CD4-positive, alpha-beta T cell (primary cell): ENCODE measurements around the gene AP4E1. TPM values are rescaled to one million over a fixed set of nuclear protein-coding genes. Genes with fewer than 3 reads are reported as not detected.

Experiments
- ATAC-seq: fragments of 200-7000 bp; cut with Tn5 transposase; one replicate; pipeline ENCODE4 v1.10.0; 2022; ENCODE audit warnings: mild to moderate bottlenecking; ENCODE audit not compliant: poor library complexity
- CTCF ChIA-PET: fragments of 350-600 bp; sonication (Branson Sonifier 250); formaldehyde crosslinking; loops from one replicate; lab custom pipeline; 2021; ENCODE audit warnings: antibody characterized with exemption, inconsistent platforms; lab: Charles Lee
- POLR2A ChIA-PET: fragments of 350-600 bp; sonication (Branson Sonifier 250); formaldehyde crosslinking; loops from one replicate; lab custom pipeline; 2021; ENCODE audit warnings: antibody characterized with exemption, inconsistent platforms; lab: Charles Lee
- DNase-seq, 14 experiments: peaks; one replicate each; pipeline ENCODE4 v3.0.0-alpha.2; 2013 to 2020; ENCODE audit warnings: mixed read lengths in 2 of 14
- H3K27ac ChIP-seq, 2 donors: one replicate each; pipeline versions ENCODE4 v1.5.1 to v1.7.0; 2013; ENCODE audit warnings: low read length in 2 of 2, low read depth in 1 of 2, mild to moderate bottlenecking in 1 of 2
- H3K27me3 ChIP-seq, 2 experiments: 1 replicate in 1 of 2; 2 replicates in 1 of 2; pipeline versions ENCODE4 v1.6.1 to v1.7.0; 2013; ENCODE audit warnings: low read length in 2 of 2, control low read depth in 1 of 2, mild to moderate bottlenecking in 1 of 2, moderate library complexity in 1 of 2; ENCODE audit not compliant: insufficient read depth in 2 of 2, control insufficient read depth in 1 of 2
- H3K36me3 ChIP-seq: one replicate; pipeline ENCODE4 v1.6.1; 2013; ENCODE audit warnings: low read length, control low read depth; ENCODE audit not compliant: insufficient read depth
- H3K4me1 ChIP-seq: one replicate; pipeline ENCODE4 v1.6.1; 2013; ENCODE audit warnings: low read length, control low read depth; ENCODE audit not compliant: insufficient read depth
- H3K4me3 ChIP-seq: one replicate; pipeline ENCODE4 v1.5.1; 2013; ENCODE audit warnings: mild to moderate bottlenecking, low read length, moderate library complexity
- H3K9me3 ChIP-seq, 2 experiments: 1 replicate in 1 of 2; 2 replicates in 1 of 2; pipeline versions ENCODE4 v1.6.1 to v1.7.0; 2013; ENCODE audit warnings: low read length in 2 of 2, mild to moderate bottlenecking in 2 of 2, control low read depth in 1 of 2, moderate library complexity in 1 of 2; ENCODE audit not compliant: control insufficient read depth in 1 of 2, insufficient read depth in 1 of 2
- H3K27ac Mint-ChIP-seq: one replicate; pipeline ENCODE4 v1.8.0; 2020; ENCODE audit warnings: mixed read lengths
- H3K27me3 Mint-ChIP-seq: one replicate; pipeline ENCODE4 v1.8.0; 2021; ENCODE audit warnings: mixed read lengths
- H3K36me3 Mint-ChIP-seq: one replicate; pipeline ENCODE4 v1.8.0; 2021; ENCODE audit warnings: low read depth, mixed read lengths
- H3K4me1 Mint-ChIP-seq: one replicate; pipeline ENCODE4 v1.8.0; 2021; ENCODE audit warnings: low read depth, mixed read lengths
- H3K4me3 Mint-ChIP-seq: one replicate; pipeline ENCODE4 v1.8.0; 2020; ENCODE audit warnings: mild to moderate bottlenecking, mixed read lengths
- H3K9me3 Mint-ChIP-seq: one replicate; pipeline ENCODE4 v1.8.0; 2020; ENCODE audit warnings: mixed read lengths
- CTCF ChIP-seq: fragments of 200-600 bp; IDR thresholded peaks from one replicate; pipeline ENCODE4 v1.8.0; 2022; ENCODE audit warnings: antibody characterized with exemption, mild to moderate bottlenecking
- intact Hi-C, 2 experiments: fragments of 100-400 bp; cut with DNase I in 1 of 2; cut with micrococcal nuclease in 1 of 2; formaldehyde crosslinking; loops; one replicate each; pipeline versions ENCODE4 v1.15.1 to v1.9.0; 2023 to 2025; cut with DNase I, micrococcal nuclease
- total RNA-seq, 174 experiments: library from RNA in 2 of 174; stranded (reverse) in 2 of 174; gene quantifications; one replicate each; pipeline ENCODE4 v1.2.3 and lab custom pipeline; 2021 to 2026

The AP4E1 gene
- total RNA-seq, 2 experiments from 2014 or later = 6.3 to 6.6 TPM

GRCh38 chr15:50959717-50960116 lies 51.2 kb downstream of the AP4E1 start:
- CTCF ChIA-PET = no interaction called here
- H3K9me3 Mint-ChIP-seq = peaks cover 27% of the 10 kb centered on the region
- no peak overlapping the region for H3K4me3 ChIP-seq
- no peak for DNase-seq
- peaks cover 50% of the 10 kb centered on the region for H3K36me3 ChIP-seq
- POLR2A ChIA-PET = no interaction called here
- H3K4me1 ChIP-seq = no peaks in the 10 kb centered on the region
- intact Hi-C loops = no loop called here
- no peaks in the 10 kb centered on the region for H3K27me3 ChIP-seq
- no peak overlapping the region for H3K27ac ChIP-seq
- no peaks in the 10 kb centered on the region for H3K4me1 Mint-ChIP-seq
- H3K27ac Mint-ChIP-seq = no peak overlapping the region
- H3K36me3 Mint-ChIP-seq = peaks cover 100% of the 10 kb centered on the region
- no peak overlapping the region for H3K4me3 Mint-ChIP-seq
- no peak for TF ChIP-seq CTCF
- ATAC-seq = no peak
- H3K27me3 Mint-ChIP-seq = no peaks in the 10 kb centered on the region
- H3K9me3 ChIP-seq = peaks cover 12 to 52% of the 10 kb centered on the region in 2 experiments

GRCh38 chr15:50964075-50964474 lies 55.6 kb downstream of the AP4E1 start:
- peaks cover 100% of the 10 kb centered on the region for H3K36me3 Mint-ChIP-seq
- DNase-seq (no peak), ATAC-seq (no peak)
- ChIA-PET CTCF (no interaction called here), POLR2A (no interaction called here)
- peaks cover 21% of the 10 kb centered on the region for H3K36me3 ChIP-seq
- intact Hi-C loops = no loop called here
- H3K9me3 Mint-ChIP-seq = peaks cover 37% of the 10 kb centered on the region
- no peaks in the 10 kb centered on the region for H3K4me1 ChIP-seq
- H3K27ac Mint-ChIP-seq = no peak overlapping the region
- H3K4me1 Mint-ChIP-seq = no peaks in the 10 kb centered on the region
- H3K9me3 ChIP-seq = peaks cover 25 to 54% of the 10 kb centered on the region in 2 experiments
- H3K4me3 Mint-ChIP-seq = no peak overlapping the region
- H3K27me3 Mint-ChIP-seq = no peaks in the 10 kb centered on the region
- H3K27me3 ChIP-seq = no peaks in the 10 kb centered on the region
- H3K4me3 ChIP-seq = no peak overlapping the region
- H3K27ac ChIP-seq = no peak overlapping the region
- TF ChIP-seq CTCF = no peak

GRCh38 chr15:50968353-50968752 lies 59.9 kb downstream of the AP4E1 start:
- DNase-seq = no peak
- Histone ChIP-seq H3K27ac (no peak overlapping the region), H3K4me3 (no peak overlapping the region), H3K27me3 (no peaks in the 10 kb centered on the region), H3K36me3 (peaks cover 43% of the 10 kb centered on the region), H3K9me3 (peaks cover 30 to 39% of the 10 kb centered on the region in 2 experiments), H3K4me1 (no peaks in the 10 kb centered on the region)
- TF ChIP-seq CTCF = no peak
- POLR2A ChIA-PET = no interaction called here
- H3K4me3 Mint-ChIP-seq = no peak overlapping the region
- intact Hi-C loops = no loop called here
- H3K9me3 Mint-ChIP-seq = peaks cover 36% of the 10 kb centered on the region
- CTCF ChIA-PET = no interaction called here
- H3K27me3 Mint-ChIP-seq = no peaks in the 10 kb centered on the region
- peaks cover 100% of the 10 kb centered on the region for H3K36me3 Mint-ChIP-seq
- H3K27ac Mint-ChIP-seq = no peak overlapping the region
- no peak for ATAC-seq
- H3K4me1 Mint-ChIP-seq = no peaks in the 10 kb centered on the region
